CD4-positive, alpha-beta T cell (primary cell): ENCODE results near the gene SIGLEC5. TPM values are rescaled to one million over a fixed set of nuclear protein-coding genes. Genes with fewer than 3 reads are reported as not detected.
"Not testable (repeated sequence)": the region's sequence is repeated elsewhere in the genome, so short reads cannot be mapped to it uniquely, and the experiment has no call there.

ENCODE experiments used
- ATAC-seq: fragments of 200-7000 bp; cut with Tn5 transposase; one replicate; pipeline ENCODE4 v1.10.0; 2022; ENCODE audit warnings: mild to moderate bottlenecking; ENCODE audit not compliant: poor library complexity
- CTCF ChIA-PET: fragments of 350-600 bp; sonication (Branson Sonifier 250); formaldehyde crosslinking; loops from one replicate; lab custom pipeline; 2021; ENCODE audit warnings: antibody characterized with exemption, inconsistent platforms; lab: Charles Lee
- POLR2A ChIA-PET: fragments of 350-600 bp; sonication (Branson Sonifier 250); formaldehyde crosslinking; loops from one replicate; lab custom pipeline; 2021; ENCODE audit warnings: antibody characterized with exemption, inconsistent platforms; lab: Charles Lee
- DNase-seq, 14 experiments: peaks; one replicate each; pipeline ENCODE4 v3.0.0-alpha.2; 2013 to 2020; ENCODE audit warnings: mixed read lengths in 2 of 14
- H3K27ac ChIP-seq, 2 donors: one replicate each; pipeline versions ENCODE4 v1.5.1 to v1.7.0; 2013; ENCODE audit warnings: low read length in 2 of 2, low read depth in 1 of 2, mild to moderate bottlenecking in 1 of 2
- H3K27me3 ChIP-seq, 2 experiments: 1 replicate in 1 of 2; 2 replicates in 1 of 2; pipeline versions ENCODE4 v1.6.1 to v1.7.0; 2013; ENCODE audit warnings: low read length in 2 of 2, control low read depth in 1 of 2, mild to moderate bottlenecking in 1 of 2, moderate library complexity in 1 of 2; ENCODE audit not compliant: insufficient read depth in 2 of 2, control insufficient read depth in 1 of 2
- H3K36me3 ChIP-seq: one replicate; pipeline ENCODE4 v1.6.1; 2013; ENCODE audit warnings: low read length, control low read depth; ENCODE audit not compliant: insufficient read depth
- H3K4me1 ChIP-seq: one replicate; pipeline ENCODE4 v1.6.1; 2013; ENCODE audit warnings: low read length, control low read depth; ENCODE audit not compliant: insufficient read depth
- H3K4me3 ChIP-seq: one replicate; pipeline ENCODE4 v1.5.1; 2013; ENCODE audit warnings: mild to moderate bottlenecking, low read length, moderate library complexity
- H3K9me3 ChIP-seq, 2 experiments: 1 replicate in 1 of 2; 2 replicates in 1 of 2; pipeline versions ENCODE4 v1.6.1 to v1.7.0; 2013; ENCODE audit warnings: low read length in 2 of 2, mild to moderate bottlenecking in 2 of 2, control low read depth in 1 of 2, moderate library complexity in 1 of 2; ENCODE audit not compliant: control insufficient read depth in 1 of 2, insufficient read depth in 1 of 2
- H3K27ac Mint-ChIP-seq: one replicate; pipeline ENCODE4 v1.8.0; 2020; ENCODE audit warnings: mixed read lengths
- H3K27me3 Mint-ChIP-seq: one replicate; pipeline ENCODE4 v1.8.0; 2021; ENCODE audit warnings: mixed read lengths
- H3K36me3 Mint-ChIP-seq: one replicate; pipeline ENCODE4 v1.8.0; 2021; ENCODE audit warnings: low read depth, mixed read lengths
- H3K4me1 Mint-ChIP-seq: one replicate; pipeline ENCODE4 v1.8.0; 2021; ENCODE audit warnings: low read depth, mixed read lengths
- H3K4me3 Mint-ChIP-seq: one replicate; pipeline ENCODE4 v1.8.0; 2020; ENCODE audit warnings: mild to moderate bottlenecking, mixed read lengths
- H3K9me3 Mint-ChIP-seq: one replicate; pipeline ENCODE4 v1.8.0; 2020; ENCODE audit warnings: mixed read lengths
- CTCF ChIP-seq: fragments of 200-600 bp; IDR thresholded peaks from one replicate; pipeline ENCODE4 v1.8.0; 2022; ENCODE audit warnings: antibody characterized with exemption, mild to moderate bottlenecking
- intact Hi-C, 2 experiments: fragments of 100-400 bp; cut with DNase I in 1 of 2; cut with micrococcal nuclease in 1 of 2; formaldehyde crosslinking; loops; one replicate each; pipeline versions ENCODE4 v1.15.1 to v1.9.0; 2023 to 2025; cut with DNase I, micrococcal nuclease
- polyA plus RNA-seq, 2 donors: library from polyadenylated mRNA; unstranded; fragments of 120-200 nt; gene quantifications; one replicate each; pipeline ENCODE4 v1.2.1, GENCODE V29; 2013
- total RNA-seq, 174 experiments: library from RNA in 2 of 174; stranded (reverse) in 2 of 174; gene quantifications; one replicate each; pipeline ENCODE4 v1.2.3 and lab custom pipeline; 2021 to 2026

Gene SIGLEC5
- total RNA-seq (not detected), total RNA-seq (lab: John Stamatoyannopoulos, UW) (0 to 2.6 (median 0.09) reads per million in 172 experiments)
- polyA plus RNA-seq (2013, experiment 1 of 2) = 2.3 TPM
- polyA plus RNA-seq (2013, experiment 2 of 2) = 1.8 TPM

- CTCF ChIA-PET = interaction anchor here (0.7 kb wide), 1 partner anchor 110 kb away, joined by 3 read pairs; no protein-coding TSS in a partner anchor
- H3K36me3 Mint-ChIP-seq, H3K4me1 Mint-ChIP-seq, H3K36me3 ChIP-seq, H3K4me1 ChIP-seq, ATAC-seq, intact Hi-C loops, H3K27ac Mint-ChIP-seq, H3K9me3 Mint-ChIP-seq, H3K4me3 ChIP-seq, H3K27ac ChIP-seq, H3K27me3 ChIP-seq, H3K9me3 ChIP-seq, POLR2A ChIA-PET, H3K4me3 Mint-ChIP-seq: not testable (repeated sequence)
- DNase-seq = peak in 1 of 14 experiments; percentile 22
- H3K27me3 Mint-ChIP-seq = peaks cover 28% of the 10 kb centered on the region
Measured at GRCh38 chr19:51630315-51630714, at the start of gene SIGLEC5. TSS of gene SIGLEC5 (minus strand) at chr19:51630401. CDS start at chr19:51630335, 66 bp downstream.

GRCh38 chr19:51676566-51677083, 46.4 kb upstream of the SIGLEC5 start:
- DNase-seq = peak in 6 of 14 experiments; percentile 9 to 76 (median 44)
- Mint-ChIP-seq H3K36me3 (no peaks in the 10 kb centered on the region), H3K27me3 (peaks cover 8% of the 10 kb centered on the region), H3K9me3 (no peaks in the 10 kb centered on the region), H3K27ac (no peak overlapping the region), H3K4me1 (peaks cover 6% of the 10 kb centered on the region), H3K4me3 (peak overlapping the region; percentile 8)
- POLR2A ChIA-PET = no interaction called here
- TF ChIP-seq CTCF = no peak
- Histone ChIP-seq H3K9me3 (no peaks in the 10 kb centered on the region), H3K27ac (peak overlapping the region in 1 of 2 donors; percentile 23), H3K27me3 (no peaks in the 10 kb centered on the region), H3K36me3 (no peaks in the 10 kb centered on the region), H3K4me1 (peaks cover 14% of the 10 kb centered on the region), H3K4me3 (no peak overlapping the region)
- intact Hi-C loops = no loop called here
- ATAC-seq = peak; percentile 57
- CTCF ChIA-PET = interaction anchor here (0.5 to 2.2 kb wide), 2 partner anchors 20 to 1501 kb away, joined by 3 to 7 read pairs; no protein-coding TSS in a partner anchor

DNA sequence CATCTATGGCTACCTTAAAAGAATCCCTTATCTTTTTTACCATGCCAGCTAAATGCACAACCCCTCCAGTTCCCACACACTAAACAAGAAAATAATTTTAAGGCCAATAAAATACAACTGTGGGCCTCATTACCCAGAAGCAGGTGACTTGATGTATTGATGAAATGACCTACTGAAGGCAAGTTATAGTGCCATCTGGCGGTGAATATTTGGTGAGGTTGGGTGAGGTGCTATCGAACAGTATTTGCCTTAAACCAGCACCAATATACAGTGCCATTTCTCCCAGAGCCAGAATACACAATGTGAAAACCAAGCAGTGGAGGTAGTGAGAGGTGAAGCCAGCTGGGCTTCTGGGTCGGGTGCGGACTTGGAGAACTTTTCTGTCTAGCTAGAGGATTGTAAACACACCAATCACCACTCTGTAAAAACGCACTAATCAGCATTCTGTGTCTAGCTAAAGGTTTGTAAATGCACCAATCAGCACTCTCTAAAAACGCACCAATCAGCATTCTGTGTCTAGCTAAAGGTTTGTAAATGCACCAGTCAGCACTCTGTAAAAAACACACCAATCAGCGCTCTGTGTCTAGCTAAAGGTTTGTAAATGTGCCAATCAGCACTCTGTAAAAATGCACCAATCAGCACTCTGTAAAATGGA, 45.8 kb upstream of the SIGLEC5 start:
- H3K27ac ChIP-seq, H3K4me3 ChIP-seq, ATAC-seq, H3K9me3 ChIP-seq, intact Hi-C loops, H3K27me3 Mint-ChIP-seq, H3K4me3 Mint-ChIP-seq, H3K9me3 Mint-ChIP-seq, H3K27me3 ChIP-seq, H3K27ac Mint-ChIP-seq, POLR2A ChIA-PET, H3K4me1 Mint-ChIP-seq, H3K36me3 Mint-ChIP-seq, H3K36me3 ChIP-seq: not testable (repeated sequence)
- DNase-seq = peak in 3 of 14 experiments; percentile 14 to 56 (median 42)
- H3K4me1 ChIP-seq = peaks cover 14% of the 10 kb centered on the region
- CTCF ChIA-PET = interaction anchor here (0.5 to 2.2 kb wide), 2 partner anchors 19 to 1500 kb away, joined by 3 to 7 read pairs; no protein-coding TSS in a partner anchor

DNA sequence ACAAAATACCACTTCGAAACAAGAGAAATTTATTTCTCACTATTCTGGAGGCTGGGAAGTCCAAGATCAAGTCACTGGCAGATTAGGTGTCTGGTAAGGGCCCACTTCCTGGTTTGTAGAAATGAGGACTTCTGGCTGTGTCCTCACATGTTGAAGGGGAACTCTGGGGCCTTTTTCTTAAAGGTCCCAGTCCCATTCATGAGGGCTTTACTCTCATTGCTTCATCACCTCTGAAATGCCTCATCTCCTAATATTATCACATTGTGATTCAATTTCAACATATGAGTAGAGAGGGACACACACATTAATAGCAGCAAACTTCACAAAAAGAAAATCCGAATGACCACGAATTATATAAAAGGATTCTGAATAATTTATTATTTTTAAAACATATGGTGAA, 38.0 kb upstream of the SIGLEC5 start:
- peak in 2 of 14 experiments; percentile 50 to 63 for DNase-seq
- H3K9me3 Mint-ChIP-seq = peaks cover 2% of the 10 kb centered on the region
- peaks cover 41% of the 10 kb centered on the region for H3K27me3 Mint-ChIP-seq
- H3K4me1 Mint-ChIP-seq = no peaks in the 10 kb centered on the region
- Histone ChIP-seq H3K36me3 (no peaks in the 10 kb centered on the region), H3K4me3 (no peak overlapping the region), H3K27ac (no peak overlapping the region), H3K9me3 (peaks cover 0 to 4% of the 10 kb centered on the region in 2 experiments), H3K27me3 (peaks cover 0 to 19% of the 10 kb centered on the region in 2 experiments), H3K4me1 (no peaks in the 10 kb centered on the region)
- no peak overlapping the region for H3K27ac Mint-ChIP-seq
- no peak overlapping the region for H3K4me3 Mint-ChIP-seq
- H3K36me3 Mint-ChIP-seq = no peaks in the 10 kb centered on the region
- no peak for ATAC-seq
- intact Hi-C loops = loop anchor here in 1 of 2 experiments (10.0 kb wide), 1 partner anchor 107 kb away; no protein-coding TSS in a partner anchor
- ChIA-PET POLR2A (no interaction called here), CTCF (no interaction called here)
- no peak for TF ChIP-seq CTCF
